SK-N-SH (cell line): ENCODE data around the gene NACC1. TPM values are rescaled to one million over a fixed set of nuclear protein-coding genes. Genes with fewer than 3 reads are reported as not detected.

Source experiments
- CTCF ChIA-PET: fragments of 300-600, 350-600 bp; formaldehyde crosslinking; extraction: SDS; loops from one replicate; lab custom pipeline; 2021; lab: Yijun Ruan, JAX
- POLR2A ChIA-PET: fragments of 350-600 bp; sonication (Branson Sonifier 250); formaldehyde crosslinking; extraction: SDS; loops from one replicate; lab custom pipeline; 2020; ENCODE audit warnings: antibody characterized with exemption, inconsistent platforms; lab: Yijun Ruan, JAX
- DNase-seq: peaks from one replicate; pipeline ENCODE4 v3.0.0; 2012
- H2AFZ ChIP-seq: fragments of 200-600 bp; sonication (generic); 2 replicates; pipeline ENCODE4 v1.8.1; 2016; ENCODE audit warnings: antibody characterized with exemption, mild to moderate bottlenecking, low read depth
- H3F3A ChIP-seq: fragments of 200-600 bp; sonication (generic); replicated peaks from 2 replicates; pipeline ENCODE3; 2016; ENCODE audit warnings: antibody characterized with exemption, mild to moderate bottlenecking; ENCODE audit not compliant: insufficient read depth
- H3K27ac ChIP-seq, 2 experiments: fragments of 200-500 bp in 1 of 2; fragments of 200-600 bp in 1 of 2; sonication (Bioruptor generic) in 1 of 2; sonication (generic), shearing (Covaris generic) in 1 of 2; 2 replicates each; pipeline versions ENCODE4 v1.5.1 to v1.6.1; 2014 to 2016; ENCODE audit warnings: low read depth in 2 of 2, inconsistent platforms in 1 of 2, low read length in 1 of 2, mild to moderate bottlenecking in 1 of 2, mixed read lengths in 1 of 2
- H3K27me3 ChIP-seq: fragments of 200-600 bp; sonication (generic), shearing (Covaris generic); 2 replicates; pipeline ENCODE4 v1.6.1; 2016; ENCODE audit warnings: mixed run types; ENCODE audit not compliant: insufficient read depth
- H3K36me3 ChIP-seq, 2 experiments: fragments of 200-500 bp in 1 of 2; fragments of 200-600 bp in 1 of 2; sonication (Bioruptor generic) in 1 of 2; sonication (generic) in 1 of 2; replicated peaks in 1 of 2; 2 replicates each; pipeline versions ENCODE3 to v1.5.1; 2014 to 2016; ENCODE audit warnings: low read length in 1 of 2, mild to moderate bottlenecking in 1 of 2; ENCODE audit not compliant: insufficient read depth in 2 of 2, control insufficient read depth in 1 of 2
- H3K4me1 ChIP-seq, 2 experiments: fragments of 200-500 bp in 1 of 2; fragments of 200-600 bp in 1 of 2; sonication (Bioruptor generic) in 1 of 2; sonication (generic), shearing (Covaris generic) in 1 of 2; 2 replicates each; pipeline versions ENCODE4 v1.5.1 to v1.6.1; 2014 to 2016; ENCODE audit warnings: low read depth in 1 of 2, low read length in 1 of 2, mixed run types in 1 of 2; ENCODE audit not compliant: insufficient read depth in 2 of 2, control insufficient read depth in 1 of 2
- H3K4me2 ChIP-seq: fragments of 200-600 bp; sonication (generic), shearing (Covaris generic); 2 replicates; pipeline ENCODE4 v1.6.1; 2017; ENCODE audit warnings: mixed run types
- H3K4me3 ChIP-seq, 2 experiments: fragments of 200-500 bp in 1 of 2; fragments of 200-600 bp in 1 of 2; sonication (Bioruptor generic) in 1 of 2; sonication (generic), shearing (Covaris generic) in 1 of 2; 2 replicates each; pipeline versions ENCODE4 v1.5.1 to v1.8.1; 2014 to 2016; ENCODE audit warnings: low read depth in 2 of 2, inconsistent platforms in 1 of 2, low read length in 1 of 2, mild to moderate bottlenecking in 1 of 2, mixed read lengths in 1 of 2, moderate library complexity in 1 of 2
- H3K79me2 ChIP-seq: fragments of 200-600 bp; sonication (generic); 2 replicates; pipeline ENCODE4 v1.8.1; 2017; ENCODE audit warnings: mild to moderate bottlenecking; ENCODE audit not compliant: insufficient read depth
- H3K9ac ChIP-seq: fragments of 200-600 bp; sonication (generic); 2 replicates; pipeline ENCODE4 v1.6.1; 2017; ENCODE audit warnings: mixed run types
- H3K9me2 ChIP-seq: fragments of 200-600 bp; sonication (generic); 2 replicates; pipeline ENCODE4 v1.6.1; 2017; ENCODE audit warnings: mixed run types
- H3K9me3 ChIP-seq: fragments of 200-600 bp; sonication (generic); 2 replicates; pipeline ENCODE4 v1.6.1; 2017; ENCODE audit warnings: mixed run types, mild to moderate bottlenecking, moderate library complexity
- H4K20me1 ChIP-seq: fragments of 200-600 bp; sonication (generic); 2 replicates; pipeline ENCODE4 v1.6.1; 2017; ENCODE audit warnings: mild to moderate bottlenecking, mixed run types; ENCODE audit not compliant: insufficient read depth
- CHD2 ChIP-seq: fragments of 150-350 bp; IDR thresholded peaks from 2 replicates; pipeline ENCODE4 v1.6.1; 2018; ENCODE audit warnings: low read length; ENCODE audit not compliant: partially characterized antibody
- ELF1 ChIP-seq: IDR thresholded peaks from 2 replicates; pipeline ENCODE4 v1.4.0; 2012
- FOSL2 ChIP-seq: IDR thresholded peaks from 2 replicates; pipeline ENCODE4 v1.4.0; 2012; ENCODE audit warnings: low read depth, mild to moderate bottlenecking, moderate library complexity, borderline replicate concordance
- FOXJ3 ChIP-seq: sonication (generic); formaldehyde crosslinking; IDR thresholded peaks from 2 replicates; pipeline ENCODE4 v1.5.1; 2020; ENCODE audit warnings: mild to moderate bottlenecking, missing genetic modification reagents
- FOXM1 ChIP-seq: IDR thresholded peaks from 2 replicates; pipeline ENCODE4 v1.4.0; 2012; ENCODE audit warnings: low read depth, mild to moderate bottlenecking
- GATA2 ChIP-seq: sonication (generic); formaldehyde crosslinking; IDR thresholded peaks from 2 replicates; pipeline ENCODE4 v1.5.0; 2020; ENCODE audit warnings: mild to moderate bottlenecking, missing genetic modification reagents
- MAX ChIP-seq: IDR thresholded peaks from 2 replicates; pipeline ENCODE4 v1.4.0; 2012; ENCODE audit warnings: low read depth
- NFIC ChIP-seq: IDR thresholded peaks from 2 replicates; pipeline ENCODE4 v1.4.0; 2012; ENCODE audit warnings: borderline replicate concordance
- NRF1 ChIP-seq: IDR thresholded peaks from 2 replicates; pipeline ENCODE4 v1.6.1; 2012; ENCODE audit warnings: low read depth, mild to moderate bottlenecking, low read length
- POLR2AphosphoS5 ChIP-seq: IDR thresholded peaks from 2 replicates; pipeline ENCODE4 v1.6.1; 2012; ENCODE audit warnings: low read depth, low read length
- RAD21 ChIP-seq: IDR thresholded peaks from 2 replicates; pipeline ENCODE4 v1.6.1; 2012; ENCODE audit warnings: mild to moderate bottlenecking, low read length
- RFX5 ChIP-seq: IDR thresholded peaks from 2 replicates; pipeline ENCODE4 v1.6.1; 2012; ENCODE audit warnings: mild to moderate bottlenecking, improper control_type of control experiment, low read length
- SIN3A ChIP-seq: IDR thresholded peaks from 2 replicates; pipeline ENCODE4 v1.6.1; 2012; ENCODE audit warnings: low read depth, mild to moderate bottlenecking, low read length, moderate library complexity, borderline replicate concordance
- SMC3 ChIP-seq: IDR thresholded peaks from 2 replicates; pipeline ENCODE4 v1.6.1; 2012; ENCODE audit warnings: low read depth, low read length, improper control_type of control experiment
- TCF12 ChIP-seq: IDR thresholded peaks from 2 replicates; pipeline ENCODE4 v1.4.0; 2012
- TEAD4 ChIP-seq: IDR thresholded peaks from 2 replicates; pipeline ENCODE4 v1.4.0; 2012; ENCODE audit warnings: mild to moderate bottlenecking, borderline replicate concordance; ENCODE audit not compliant: insufficient read depth
- USF2 ChIP-seq: fragments of 150-350 bp; IDR thresholded peaks from 2 replicates; pipeline ENCODE4 v1.6.1; 2017; ENCODE audit warnings: antibody characterized with exemption, low read length, low read depth, borderline replicate concordance
- whole genome bisulfite sequencing: methylation state at CpG from one replicate; pipeline ENCODE4 v1.1.6; 2017; ENCODE audit warnings: low lambda C conversion rate; 5-methylcytosine and 5-hydroxymethylcytosine counted together
- polyA plus RNA-seq, 3 experiments: library from polyadenylated mRNA; depleted of rRNA; stranded (reverse); fragments of >200 nt; gene quantifications; 2 replicates each; pipeline ENCODE4 v1.2.3, GENCODE V29; 2012
- TF ChIP-seq, protein P1 (sequence below): fragments of 200-600 bp; sonication (generic); IDR thresholded peaks from 2 replicates; pipeline ENCODE4 v1.6.1; 2017; ENCODE audit warnings: antibody characterized with exemption, mild to moderate bottlenecking, moderate library complexity

NACC1 gene
- polyA plus RNA-seq, 1 of the 3 experiments (the other 2 are of a cell fraction), result 127 TPM

GRCh38 chr19:13090511-13091231 lies 27.4 kb upstream of the NACC1 start:
- H3K4me2 ChIP-seq, result no peak overlapping the region; the same call in 1 of the 2 replicates
- peaks cover 0 to 17% of the 10 kb centered on the region in 2 experiments for H3K36me3 ChIP-seq
- WGBS, result 80% methylated on average over 1 of the region's 10 CpGs
- ChIA-PET POLR2A (interaction anchor here (0.8 to 1.7 kb wide), 4 partner anchors 13 to 153 kb away, joined by 3 to 6 read pairs (median 4); no protein-coding TSS in a partner anchor), CTCF (interaction anchor here (0.9 to 9.2 kb wide), 7 partner anchors 14 to 807 kb away, joined by 3 to 603 read pairs (median 76); partner anchors contain the start of genes DAND5 and LYL1)
- peak; percentile 57 for DNase-seq
- peak overlapping the region; percentile 79 to 99 for H3K27ac ChIP-seq
- TF ChIP-seq RFX5 (no peak), TCF12 (no peak), SMC3 (no peak), MAX (no peak), TEAD4 (no peak), FOXJ3 (no peak), NFIC (no peak), ELF1 (no peak), GATA2 (CRISPR knock-in tag) (no peak), CHD2 (no peak), USF2 (no peak), FOXM1 (no peak), SIN3A (no peak), NRF1 (no peak), FOSL2 (no peak), RAD21 (no peak), POLR2AphosphoS5 (no peak)
- TF ChIP-seq, protein P1, sequence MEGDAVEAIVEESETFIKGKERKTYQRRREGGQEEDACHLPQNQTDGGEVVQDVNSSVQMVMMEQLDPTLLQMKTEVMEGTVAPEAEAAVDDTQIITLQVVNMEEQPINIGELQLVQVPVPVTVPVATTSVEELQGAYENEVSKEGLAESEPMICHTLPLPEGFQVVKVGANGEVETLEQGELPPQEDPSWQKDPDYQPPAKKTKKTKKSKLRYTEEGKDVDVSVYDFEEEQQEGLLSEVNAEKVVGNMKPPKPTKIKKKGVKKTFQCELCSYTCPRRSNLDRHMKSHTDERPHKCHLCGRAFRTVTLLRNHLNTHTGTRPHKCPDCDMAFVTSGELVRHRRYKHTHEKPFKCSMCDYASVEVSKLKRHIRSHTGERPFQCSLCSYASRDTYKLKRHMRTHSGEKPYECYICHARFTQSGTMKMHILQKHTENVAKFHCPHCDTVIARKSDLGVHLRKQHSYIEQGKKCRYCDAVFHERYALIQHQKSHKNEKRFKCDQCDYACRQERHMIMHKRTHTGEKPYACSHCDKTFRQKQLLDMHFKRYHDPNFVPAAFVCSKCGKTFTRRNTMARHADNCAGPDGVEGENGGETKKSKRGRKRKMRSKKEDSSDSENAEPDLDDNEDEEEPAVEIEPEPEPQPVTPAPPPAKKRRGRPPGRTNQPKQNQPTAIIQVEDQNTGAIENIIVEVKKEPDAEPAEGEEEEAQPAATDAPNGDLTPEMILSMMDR, result no peak
- H3K9me2 ChIP-seq, result no peaks in the 10 kb centered on the region
- no peaks in the 10 kb centered on the region for H3K27me3 ChIP-seq
- H3F3A ChIP-seq, result no peaks in the 10 kb centered on the region
- H3K9ac ChIP-seq, result peak overlapping the region; percentile 43; the same call in 1 of the 2 replicates
- H4K20me1 ChIP-seq, result no peaks in the 10 kb centered on the region
- no peak overlapping the region for H3K4me3 ChIP-seq
- H2AFZ ChIP-seq, result no peak overlapping the region
- H3K79me2 ChIP-seq, result no peaks in the 10 kb centered on the region
- peaks cover 19 to 68% of the 10 kb centered on the region in 2 experiments for H3K4me1 ChIP-seq
- no peaks in the 10 kb centered on the region for H3K9me3 ChIP-seq
